A549 (cell line): ENCODE results near the gene PDCD1LG2. TPM values are rescaled to one million over a fixed set of nuclear protein-coding genes. Genes with fewer than 3 reads are reported as not detected.

ENCODE experiments used
- ATAC-seq, 2 experiments: fragments of 200-7000 bp in 1 of 2; fragments of >200 bp in 1 of 2; cut with Nextera tagmentation in 1 of 2; cut with Tn5 transposase in 1 of 2; 3 replicates each; pipeline versions ENCODE4 v1.8.0 to v1.9.1; 2018 to 2020; ENCODE audit warnings: mild to moderate bottlenecking in 1 of 2, moderate library complexity in 1 of 2
- CTCF ChIA-PET: fragments of 300-600 bp; sonication (Branson Sonifier 250); formaldehyde crosslinking; extraction: SDS; loops from one replicate; lab custom pipeline; 2021; ENCODE audit warnings: antibody characterized with exemption, inconsistent platforms; lab: Yijun Ruan, JAX
- POLR2A ChIA-PET: fragments of 350-600 bp; formaldehyde crosslinking; extraction: SDS; loops from one replicate; lab custom pipeline; 2021; ENCODE audit warnings: antibody characterized with exemption, inconsistent platforms; lab: Yijun Ruan, JAX
- DNase-seq, 2 experiments: peaks; one replicate each; pipeline versions ENCODE4 v3.0.0 to v3.0.0-alpha.2; 2011 to 2016; ENCODE audit warnings: low read depth in 1 of 2, low spot score in 1 of 2
- FAIRE-seq: peaks from 2 replicates; lab custom pipeline; 2011; peaks lifted over from hg19 to GRCh38; lab: Jason Lieb, UNC
- H3K27ac ChIP-seq, 2 experiments: fragments of >200 bp; sonication (Bioruptor Twin); formaldehyde crosslinking; 3 replicates each; pipeline ENCODE4 v1.5.1; 2016 to 2017
- H3K4me1 ChIP-seq: fragments of >200 bp; sonication (Bioruptor Twin); formaldehyde crosslinking; 3 replicates; pipeline ENCODE4 v1.6.1; 2016
- H3K4me2 ChIP-seq: fragments of >200 bp; sonication (Bioruptor Twin); formaldehyde crosslinking; 3 replicates; pipeline ENCODE4 v1.6.1; 2016
- H3K4me3 ChIP-seq: fragments of >200 bp; sonication (Bioruptor Twin); formaldehyde crosslinking; 3 replicates; pipeline ENCODE4 v1.5.1; 2016
- H3K9me3 ChIP-seq: fragments of >200 bp; sonication (Bioruptor Twin); formaldehyde crosslinking; 3 replicates; pipeline ENCODE4 v1.6.1; 2016
- BCL3 ChIP-seq: fragments of >200 bp; sonication (Bioruptor Twin); formaldehyde crosslinking; IDR thresholded peaks from 3 replicates; pipeline ENCODE4 v1.6.1; 2016
- CBX8 ChIP-seq: fragments of 200-600 bp; sonication (generic); IDR thresholded peaks from 2 replicates; pipeline ENCODE4 v1.6.1; 2016
- FOSL2 ChIP-seq, 2 experiments: fragments of 450-650 bp in 1 of 2; fragments of >200 bp in 1 of 2; sonication (Bioruptor Twin) in 1 of 2; formaldehyde crosslinking; IDR thresholded peaks; 2 replicates each; pipeline versions ENCODE4 v1.5.0 to v1.6.1; 2016 to 2020; ENCODE audit warnings: mild to moderate bottlenecking in 1 of 2, moderate library complexity in 1 of 2
- GATA3 ChIP-seq: IDR thresholded peaks from 2 replicates; pipeline ENCODE4 v1.6.1; 2012; ENCODE audit warnings: borderline replicate concordance
- HDAC2 ChIP-seq: fragments of 200-600 bp; sonication (generic); IDR thresholded peaks from 2 replicates; pipeline ENCODE4 v1.6.1; 2016
- HEYL ChIP-seq: fragments of 250-450 bp; sonication (Bioruptor Pico); IDR thresholded peaks from 2 replicates; pipeline ENCODE4 v1.8.0; 2021; ENCODE audit warnings: mild to moderate bottlenecking, moderate library complexity
- KDM1A ChIP-seq: fragments of 200-600 bp; sonication (generic); IDR thresholded peaks from 2 replicates; pipeline ENCODE4 v1.6.1; 2016; ENCODE audit warnings: low read depth, mild to moderate bottlenecking
- PBX3 ChIP-seq: IDR thresholded peaks from 2 replicates; pipeline ENCODE4 v1.6.1; 2012
- POLR2AphosphoS2 ChIP-seq: conservative IDR thresholded peaks from 2 replicates; pipeline ENCODE4 v1.6.1; 2012; ENCODE audit warnings: low read length, improper control_type of control experiment, inconsistent platforms
- RAD21 ChIP-seq, 2 experiments: fragments of >200 bp in 1 of 2; sonication (Bioruptor Twin) in 1 of 2; formaldehyde crosslinking in 1 of 2; IDR thresholded peaks in 1 of 2; conservative IDR thresholded peaks in 1 of 2; 2 replicates in 1 of 2; 3 replicates in 1 of 2; pipeline ENCODE4 v1.6.1; 2012 to 2018; ENCODE audit warnings: inconsistent platforms in 1 of 2
- RARB ChIP-seq: fragments of 250-450 bp; sonication (Bioruptor Pico); IDR thresholded peaks from 2 replicates; pipeline ENCODE4 v1.8.0; 2021; ENCODE audit warnings: mild to moderate bottlenecking, moderate library complexity
- SMC3 ChIP-seq: fragments of >200 bp; sonication (Bioruptor Twin); formaldehyde crosslinking; IDR thresholded peaks from 3 replicates; pipeline ENCODE4 v1.6.1; 2018; ENCODE audit warnings: inconsistent platforms
- SREBF2 ChIP-seq: fragments of 450-650 bp; IDR thresholded peaks from 2 replicates; pipeline ENCODE4 v1.6.1; 2014; ENCODE audit warnings: mild to moderate bottlenecking, moderate library complexity
- TP53 ChIP-seq: fragments of 250-450 bp; sonication (Bioruptor Pico); IDR thresholded peaks from 2 replicates; pipeline ENCODE4 v1.5.0; 2021; ENCODE audit warnings: mild to moderate bottlenecking, moderate library complexity
- ZFP36 ChIP-seq: fragments of 450-650 bp; IDR thresholded peaks from 2 replicates; pipeline ENCODE4 v1.6.1; 2014; ENCODE audit warnings: borderline replicate concordance; ENCODE audit not compliant: partially characterized antibody
- WGBS: methylation state at CpG from one replicate; pipeline ENCODE4 v1.1.6; 2017; ENCODE audit errors: missing lambda C conversion rate; 5-methylcytosine and 5-hydroxymethylcytosine counted together
- polyA plus RNA-seq, 4 experiments: library from polyadenylated mRNA; depleted of rRNA in 3 of 4; stranded (reverse); fragments of >200 nt; fragmentation: RNase III in 1 of 4; extraction: RNeasy Plus Mini Kit Qiagen cat#74134 plus additional on column Dnase treatment in 1 of 4; gene quantifications; 2 replicates in 3 of 4; 3 replicates in 1 of 4; pipeline ENCODE4 v1.2.3, GENCODE V29; 2011 to 2017
- TF ChIP-seq, protein P1 (sequence below): fragments of >200 bp; sonication (Bioruptor Twin); formaldehyde crosslinking; IDR thresholded peaks from 2 replicates; pipeline ENCODE4 v1.6.1; 2016
- TF ChIP-seq, protein P2 (sequence below): fragments of 200-600 bp; sonication (generic); IDR thresholded peaks from 2 replicates; pipeline ENCODE4 v1.6.1; 2016; ENCODE audit warnings: antibody characterized with exemption, mild to moderate bottlenecking, moderate library complexity

Gene PDCD1LG2
- polyA plus RNA-seq, 2 of the 4 experiments (the other 2 are of a cell fraction): 0.53 TPM

DNA sequence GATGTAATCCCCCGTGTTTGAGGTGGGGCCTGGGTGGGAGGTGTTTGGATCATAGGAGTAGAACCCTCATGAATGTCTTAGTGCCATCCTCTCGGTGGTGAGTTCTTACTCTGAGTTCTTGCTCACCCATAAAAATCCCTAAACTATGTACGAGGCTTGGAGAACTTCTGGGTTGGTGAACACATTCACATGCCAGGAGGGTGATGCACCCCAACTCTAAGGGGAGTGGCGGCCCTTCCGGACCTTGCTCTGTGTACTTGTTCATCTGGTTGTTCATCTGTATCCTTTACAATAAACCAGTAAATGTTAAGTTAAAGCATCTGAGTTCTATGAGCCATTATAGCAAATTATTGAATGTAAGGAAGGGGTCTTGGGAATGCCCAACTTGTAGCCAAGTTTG, 82.6 kb downstream of the PDCD1LG2 start:
- H3K9me3 ChIP-seq: no peaks in the 10 kb centered on the region
- ATAC-seq (no peak), DNase-seq (no peak), FAIRE-seq (no peak)
- WGBS: 80% methylated on average over 5 of the region's 5 CpGs
- no peak overlapping the region for H3K4me3 ChIP-seq
- H3K4me1 ChIP-seq: no peaks in the 10 kb centered on the region
- TF ChIP-seq HDAC2 (no peak), RAD21 (conservative IDR thresholded peaks at IDR 0.05 in 1 of 2, IDR thresholded peaks at IDR 0.05 in 1 of 2) (no peak), GATA3 (no peak), HEYL (CRISPR knock-in tag) (no peak), FOSL2 (IDR thresholded peaks at IDR 0.05) (no peak), FOSL2 (CRISPR knock-in tag; IDR thresholded peaks at IDR 0.05) (no peak), TP53 (CRISPR knock-in tag) (no peak)
- ChIA-PET CTCF (interaction anchor here (1.0 to 1.7 kb wide), 4 partner anchors 10 to 407 kb away, joined by 3 to 7 read pairs (median 4); partner anchors contain the start of gene CD274), POLR2A (no interaction called here)
- H3K4me2 ChIP-seq: no peak overlapping the region
- no peak overlapping the region for H3K27ac ChIP-seq

GRCh38 chr9:5593904-5594303, 83.6 kb downstream of the PDCD1LG2 start:
- no peak for FAIRE-seq
- CTCF ChIA-PET: interaction anchor here (0.6 to 7.9 kb wide), 4 partner anchors 11 to 408 kb away, joined by 4 to 48 read pairs (median 4); partner anchors contain the start of gene CD274
- H3K27ac ChIP-seq: no peak overlapping the region
- no peak overlapping the region for H3K4me3 ChIP-seq
- H3K9me3 ChIP-seq: no peaks in the 10 kb centered on the region
- POLR2A ChIA-PET: no interaction called here
- TF ChIP-seq BCL3 (no peak), ZFP36 (no peak), POLR2AphosphoS2 (no peak)
- H3K4me1 ChIP-seq: no peaks in the 10 kb centered on the region
- no peak for DNase-seq
- 60% methylated on average over 2 of the region's 2 CpGs for WGBS
- no peak overlapping the region for H3K4me2 ChIP-seq
- no peak for ATAC-seq

DNA sequence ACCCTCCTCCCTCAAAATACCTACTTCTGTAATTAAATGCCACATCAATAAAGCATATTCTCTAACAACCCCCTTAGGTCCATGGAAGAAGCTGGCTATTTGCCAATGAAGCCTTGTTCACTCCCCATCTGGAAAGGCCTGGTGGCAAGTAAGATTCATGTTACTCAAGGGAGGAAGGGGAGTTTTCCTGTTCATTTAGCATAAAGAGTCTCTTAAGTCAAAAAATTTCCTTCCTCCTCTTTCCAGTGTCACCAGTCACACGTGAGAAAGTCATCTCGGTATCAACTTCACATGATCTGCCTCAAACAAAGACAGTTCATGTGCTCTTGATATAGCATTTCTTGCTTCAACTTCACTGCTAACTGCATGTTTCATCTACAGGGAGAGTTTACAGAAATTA, 85.8 kb downstream of the PDCD1LG2 start:
- no peak overlapping the region for H3K27ac ChIP-seq
- H3K9me3 ChIP-seq: no peaks in the 10 kb centered on the region
- ChIA-PET CTCF (interaction anchor here (1.0 to 7.9 kb wide), 7 partner anchors 120 to 834 kb away, joined by 3 to 48 read pairs (median 5); partner anchors contain the start of genes CD274 and INSL6), POLR2A (no interaction called here)
- H3K4me1 ChIP-seq: no peaks in the 10 kb centered on the region
- no peak for FAIRE-seq
- ATAC-seq: no peak
- DNase-seq: no peak
- H3K4me2 ChIP-seq: no peak overlapping the region
- 84% methylated on average over 2 of the region's 2 CpGs for WGBS
- no peak overlapping the region for H3K4me3 ChIP-seq
- TF ChIP-seq KDM1A: no peak
- no peak for TF ChIP-seq CBX8
- TF ChIP-seq, protein P1, sequence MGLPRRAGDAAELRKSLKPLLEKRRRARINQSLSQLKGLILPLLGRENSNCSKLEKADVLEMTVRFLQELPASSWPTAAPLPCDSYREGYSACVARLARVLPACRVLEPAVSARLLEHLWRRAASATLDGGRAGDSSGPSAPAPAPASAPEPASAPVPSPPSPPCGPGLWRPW: no peak
- no peak for TF ChIP-seq SMC3
- no peak for TF ChIP-seq RARB (CRISPR knock-in tag)
- TF ChIP-seq SREBF2: no peak
- TF ChIP-seq HEYL (CRISPR knock-in tag): no peak
- no peak for TF ChIP-seq HDAC2
- TF ChIP-seq, protein P2, sequence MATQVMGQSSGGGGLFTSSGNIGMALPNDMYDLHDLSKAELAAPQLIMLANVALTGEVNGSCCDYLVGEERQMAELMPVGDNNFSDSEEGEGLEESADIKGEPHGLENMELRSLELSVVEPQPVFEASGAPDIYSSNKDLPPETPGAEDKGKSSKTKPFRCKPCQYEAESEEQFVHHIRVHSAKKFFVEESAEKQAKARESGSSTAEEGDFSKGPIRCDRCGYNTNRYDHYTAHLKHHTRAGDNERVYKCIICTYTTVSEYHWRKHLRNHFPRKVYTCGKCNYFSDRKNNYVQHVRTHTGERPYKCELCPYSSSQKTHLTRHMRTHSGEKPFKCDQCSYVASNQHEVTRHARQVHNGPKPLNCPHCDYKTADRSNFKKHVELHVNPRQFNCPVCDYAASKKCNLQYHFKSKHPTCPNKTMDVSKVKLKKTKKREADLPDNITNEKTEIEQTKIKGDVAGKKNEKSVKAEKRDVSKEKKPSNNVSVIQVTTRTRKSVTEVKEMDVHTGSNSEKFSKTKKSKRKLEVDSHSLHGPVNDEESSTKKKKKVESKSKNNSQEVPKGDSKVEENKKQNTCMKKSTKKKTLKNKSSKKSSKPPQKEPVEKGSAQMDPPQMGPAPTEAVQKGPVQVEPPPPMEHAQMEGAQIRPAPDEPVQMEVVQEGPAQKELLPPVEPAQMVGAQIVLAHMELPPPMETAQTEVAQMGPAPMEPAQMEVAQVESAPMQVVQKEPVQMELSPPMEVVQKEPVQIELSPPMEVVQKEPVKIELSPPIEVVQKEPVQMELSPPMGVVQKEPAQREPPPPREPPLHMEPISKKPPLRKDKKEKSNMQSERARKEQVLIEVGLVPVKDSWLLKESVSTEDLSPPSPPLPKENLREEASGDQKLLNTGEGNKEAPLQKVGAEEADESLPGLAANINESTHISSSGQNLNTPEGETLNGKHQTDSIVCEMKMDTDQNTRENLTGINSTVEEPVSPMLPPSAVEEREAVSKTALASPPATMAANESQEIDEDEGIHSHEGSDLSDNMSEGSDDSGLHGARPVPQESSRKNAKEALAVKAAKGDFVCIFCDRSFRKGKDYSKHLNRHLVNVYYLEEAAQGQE: no peak
- no peak for TF ChIP-seq PBX3
- no peak for TF ChIP-seq BCL3
